Trophoblast cell (in vitro differentiated cells and primary cell): ENCODE data around the gene ALKBH1.
A peak's percentile ranks its signal among the peaks of the same experiment; 100 is the strongest.

Experiments used
- DNase-seq, 2 donors: peaks; one replicate each; pipeline ENCODE4 v3.0.0-alpha.2; 2016
- H2AFZ ChIP-seq: 2 replicates; pipeline ENCODE4 v1.6.1; 2013; ENCODE audit warnings: low read length, moderate library complexity, mild to moderate bottlenecking; ENCODE audit not compliant: insufficient read depth, poor library complexity
- H2AK5ac ChIP-seq: 2 replicates; pipeline ENCODE4 v1.6.1; 2013; ENCODE audit warnings: mild to moderate bottlenecking, low read length
- H2BK120ac ChIP-seq: 2 replicates; pipeline ENCODE4 v1.6.1; 2013; ENCODE audit warnings: low read length, mild to moderate bottlenecking, moderate library complexity; ENCODE audit not compliant: insufficient read depth, poor library complexity
- H2BK12ac ChIP-seq: 2 replicates; pipeline ENCODE4 v1.6.1; 2013; ENCODE audit warnings: mild to moderate bottlenecking, low read length, moderate library complexity
- H2BK5ac ChIP-seq: 2 replicates; pipeline ENCODE4 v1.6.1; 2013; ENCODE audit warnings: low read length, low read depth, moderate library complexity, mild to moderate bottlenecking; ENCODE audit not compliant: poor library complexity
- H3K14ac ChIP-seq: 2 replicates; pipeline ENCODE4 v1.6.1; 2013; ENCODE audit warnings: mild to moderate bottlenecking, low read length
- H3K18ac ChIP-seq: 2 replicates; pipeline ENCODE4 v1.6.1; 2013; ENCODE audit warnings: mild to moderate bottlenecking, low read length
- H3K23ac ChIP-seq: 2 replicates; pipeline ENCODE4 v1.6.1; 2013; ENCODE audit warnings: low read length
- H3K27ac ChIP-seq: 2 replicates; pipeline ENCODE4 v1.5.1; 2013; ENCODE audit warnings: low read depth, mild to moderate bottlenecking, inconsistent platforms, low read length, moderate library complexity
- H3K27me3 ChIP-seq: 2 replicates; pipeline ENCODE4 v1.6.1; 2013; ENCODE audit warnings: inconsistent platforms, mild to moderate bottlenecking, low read length, moderate library complexity; ENCODE audit not compliant: insufficient read depth
- H3K36me3 ChIP-seq, 2 experiments: 1 replicate in 1 of 2; 2 replicates in 1 of 2; pipeline ENCODE4 v1.6.1; 2013; ENCODE audit warnings: low read length in 2 of 2, mild to moderate bottlenecking in 2 of 2, moderate library complexity in 1 of 2; ENCODE audit not compliant: insufficient read depth in 2 of 2, control insufficient read depth in 1 of 2
- H3K4ac ChIP-seq: 2 replicates; pipeline ENCODE4 v1.6.1; 2013; ENCODE audit warnings: low read depth, mild to moderate bottlenecking, low read length, moderate library complexity
- H3K4me1 ChIP-seq, 2 experiments: 1 replicate in 1 of 2; 2 replicates in 1 of 2; pipeline ENCODE4 v1.6.1; 2013; ENCODE audit warnings: low read length in 2 of 2, mild to moderate bottlenecking in 2 of 2, moderate library complexity in 1 of 2; ENCODE audit not compliant: insufficient read depth in 2 of 2, control insufficient read depth in 1 of 2
- H3K4me2 ChIP-seq: 2 replicates; pipeline ENCODE4 v1.6.1; 2013; ENCODE audit warnings: inconsistent platforms, mild to moderate bottlenecking, low read length, moderate library complexity
- H3K4me3 ChIP-seq: 2 replicates; pipeline ENCODE4 v1.5.1; 2013; ENCODE audit warnings: mild to moderate bottlenecking, low read depth, low read length, inconsistent platforms
- H3K79me1 ChIP-seq: one replicate; pipeline ENCODE4 v1.6.1; 2013; ENCODE audit warnings: low read length
- H3K79me2 ChIP-seq: 2 replicates; pipeline ENCODE4 v1.6.1; 2013; ENCODE audit warnings: low read length, mild to moderate bottlenecking; ENCODE audit not compliant: control insufficient read depth, insufficient read depth, poor library complexity
- H3K9ac ChIP-seq: 2 replicates; pipeline ENCODE4 v1.6.1; 2013; ENCODE audit warnings: mild to moderate bottlenecking, low read length
- H3K9me3 ChIP-seq: 2 replicates; pipeline ENCODE4 v1.6.1; 2013; ENCODE audit warnings: low read depth, mild to moderate bottlenecking, control low read depth, inconsistent platforms, low read length; ENCODE audit not compliant: insufficient read depth
- H4K12ac ChIP-seq: 2 replicates; pipeline ENCODE4 v1.6.1; 2013; ENCODE audit warnings: low read depth, mild to moderate bottlenecking, low read length, moderate library complexity
- H4K8ac ChIP-seq: 2 replicates; pipeline ENCODE4 v1.6.1; 2013; ENCODE audit warnings: low read depth, mild to moderate bottlenecking, low read length, moderate library complexity
- H4K91ac ChIP-seq: one replicate; pipeline ENCODE4 v1.6.1; 2013; ENCODE audit warnings: low read depth, mild to moderate bottlenecking, low read length, moderate library complexity
- WGBS: extraction: QIAGEN DNeasy Blood & Tissue Kit; methylation state at CpG from one replicate; pipeline ENCODE4 v1.1.7; 2013; ENCODE audit warnings: missing lambda C conversion rate; ENCODE audit not compliant: insufficient read length, insufficient coverage; ENCODE audit errors: extremely low coverage; 5-methylcytosine and 5-hydroxymethylcytosine counted together

Gene ALKBH1

GRCh38 chr14:77648520-77649200 lies 59.2 kb downstream of the ALKBH1 start:
- Histone ChIP-seq H2BK120ac (no peak overlapping the region), H3K79me1 (no peaks in the 10 kb centered on the region)
- no CpG with 5 or more reads among the region's 2 CpGs for WGBS

GRCh38 chr14:77647853-77648252 lies 60.0 kb downstream of the ALKBH1 start:
- H2BK5ac ChIP-seq = no peak overlapping the region
- H3K9ac ChIP-seq = no peak overlapping the region
- H4K91ac ChIP-seq = no peak overlapping the region
- no peak overlapping the region for H3K14ac ChIP-seq
- H2AFZ ChIP-seq = no peak overlapping the region
- no peaks in the 10 kb centered on the region for H3K9me3 ChIP-seq
- H3K4me1 ChIP-seq = no peaks in the 10 kb centered on the region
- H3K23ac ChIP-seq = no peak overlapping the region
- H2BK12ac ChIP-seq = no peak overlapping the region
- no peaks in the 10 kb centered on the region for H3K36me3 ChIP-seq
- no peaks in the 10 kb centered on the region for H3K27me3 ChIP-seq
- no peak overlapping the region for H3K4ac ChIP-seq
- no CpG with 5 or more reads among the region's 2 CpGs for WGBS
- H2AK5ac ChIP-seq = no peak overlapping the region
- H3K18ac ChIP-seq = no peak overlapping the region
- H3K79me2 ChIP-seq = no peaks in the 10 kb centered on the region
- no peak overlapping the region for H3K4me2 ChIP-seq
- no peak overlapping the region for H3K4me3 ChIP-seq
- no peaks in the 10 kb centered on the region for H3K79me1 ChIP-seq
- H4K12ac ChIP-seq = no peak overlapping the region
- no peak overlapping the region for H4K8ac ChIP-seq
- H3K27ac ChIP-seq = no peak overlapping the region
- no peak overlapping the region for H2BK120ac ChIP-seq
- peak in 1 of 2 donors; percentile 30 for DNase-seq

More at GRCh38 chr14:77648520-77649200, 59.2 kb downstream of the ALKBH1 start:
- no peak overlapping the region for H3K9ac ChIP-seq
- H2AK5ac ChIP-seq = no peak overlapping the region
- H3K36me3 ChIP-seq = no peaks in the 10 kb centered on the region
- no peak overlapping the region for H3K4me3 ChIP-seq
- no peak overlapping the region for H2BK5ac ChIP-seq
- H3K9me3 ChIP-seq = no peaks in the 10 kb centered on the region
- no peaks in the 10 kb centered on the region for H3K79me2 ChIP-seq
- no peak overlapping the region for H3K4ac ChIP-seq
- no peak overlapping the region for H3K14ac ChIP-seq
- no peak overlapping the region for H4K91ac ChIP-seq
- no peak overlapping the region for H3K18ac ChIP-seq
- H4K12ac ChIP-seq = no peak overlapping the region
- H3K4me1 ChIP-seq = no peaks in the 10 kb centered on the region
- H3K27ac ChIP-seq = no peak overlapping the region
- H3K4me2 ChIP-seq = no peak overlapping the region
- no peaks in the 10 kb centered on the region for H3K27me3 ChIP-seq
- H4K8ac ChIP-seq = no peak overlapping the region
- peak; percentile 79 to 88 for DNase-seq
- H3K23ac ChIP-seq = no peak overlapping the region
- no peak overlapping the region for H2AFZ ChIP-seq
- no peak overlapping the region for H2BK12ac ChIP-seq

DNA sequence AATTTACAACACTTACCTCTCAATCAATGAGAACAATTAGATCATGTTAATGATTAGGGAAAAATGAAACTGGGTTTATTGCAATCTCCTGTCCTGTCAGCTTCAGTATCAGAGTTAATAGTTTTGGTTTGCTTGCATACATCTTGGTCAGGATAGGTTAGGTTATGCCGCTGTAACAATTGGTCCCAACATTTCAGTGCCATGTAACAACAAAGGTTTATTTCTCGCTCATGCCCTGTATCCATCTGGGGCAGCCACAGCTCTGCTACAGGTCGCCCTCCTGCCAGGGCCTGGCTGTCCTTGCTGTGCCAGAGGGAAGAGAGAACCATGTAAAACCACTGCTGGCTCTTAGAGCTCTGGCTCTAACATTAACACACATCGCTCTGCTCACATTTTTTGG lies 60.9 kb downstream of the ALKBH1 start:
- WGBS = no CpG with 5 or more reads among the region's 4 CpGs
- no peak for DNase-seq
- no peak overlapping the region for H4K91ac ChIP-seq

DNA sequence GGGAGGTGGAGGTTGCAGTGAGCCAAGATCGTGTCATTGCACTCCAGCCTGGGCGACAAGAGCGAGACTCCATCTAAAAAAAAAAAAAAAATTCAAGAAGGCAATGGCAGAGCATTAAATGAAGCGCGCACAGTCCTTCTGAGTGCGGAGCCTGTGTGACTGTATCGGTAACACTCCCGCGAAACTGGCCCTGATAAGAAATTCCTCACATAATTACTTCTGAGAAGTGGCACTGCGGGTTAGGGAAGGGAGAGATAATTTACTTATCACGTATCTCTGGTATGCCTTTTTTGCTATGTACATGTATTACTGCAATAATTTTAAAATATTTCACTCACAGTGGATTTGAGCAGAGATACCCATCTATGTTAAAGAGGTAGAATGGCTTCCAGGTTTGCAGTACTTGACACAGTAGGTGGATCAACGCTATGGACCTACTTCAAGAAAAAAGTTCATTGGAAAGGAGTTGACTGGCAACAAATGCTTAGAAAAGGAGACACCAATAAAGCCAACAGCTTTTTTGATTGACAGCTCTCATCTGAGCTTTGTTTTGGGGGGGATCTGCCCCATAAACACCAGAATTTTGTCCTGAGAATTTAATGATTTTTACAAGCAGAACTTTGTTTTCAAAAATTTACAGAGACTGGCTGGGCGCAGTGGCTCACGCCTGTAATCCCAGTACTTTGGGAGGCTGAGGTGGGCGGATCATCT lies 62.1 kb downstream of the ALKBH1 start:
- Histone ChIP-seq H3K18ac (no peak overlapping the region), H3K79me1 (no peaks in the 10 kb centered on the region), H3K9me3 (no peaks in the 10 kb centered on the region), H3K9ac (no peak overlapping the region), H3K27me3 (no peaks in the 10 kb centered on the region), H2BK5ac (no peak overlapping the region), H3K4ac (no peak overlapping the region), H3K27ac (no peak overlapping the region), H2BK12ac (no peak overlapping the region), H3K4me2 (no peak overlapping the region), H3K4me1 (no peaks in the 10 kb centered on the region), H2AFZ (no peak overlapping the region), H3K36me3 (no peaks in the 10 kb centered on the region), H2BK120ac (no peak overlapping the region), H4K91ac (no peak overlapping the region), H2AK5ac (no peak overlapping the region), H3K14ac (no peak overlapping the region), H4K8ac (no peak overlapping the region), H3K4me3 (no peak overlapping the region), H3K23ac (no peak overlapping the region), H4K12ac (no peak overlapping the region), H3K79me2 (no peaks in the 10 kb centered on the region)
- peak; percentile 94 to 98 for DNase-seq
- WGBS = no CpG with 5 or more reads among the region's 15 CpGs

More for the DNA sequence above, 60.9 kb downstream of the ALKBH1 start:
- Histone ChIP-seq H2BK12ac (no peak overlapping the region), H3K14ac (no peak overlapping the region), H3K79me1 (no peaks in the 10 kb centered on the region), H4K8ac (no peak overlapping the region), H3K23ac (no peak overlapping the region), H3K18ac (no peak overlapping the region), H3K27ac (no peak overlapping the region), H3K4me3 (no peak overlapping the region), H3K4me2 (no peak overlapping the region), H2BK120ac (no peak overlapping the region), H3K36me3 (no peaks in the 10 kb centered on the region), H3K9ac (no peak overlapping the region), H2AK5ac (no peak overlapping the region), H2AFZ (no peak overlapping the region), H3K4me1 (no peaks in the 10 kb centered on the region), H3K79me2 (no peaks in the 10 kb centered on the region), H4K12ac (no peak overlapping the region), H3K9me3 (no peaks in the 10 kb centered on the region), H3K27me3 (no peaks in the 10 kb centered on the region), H2BK5ac (no peak overlapping the region), H3K4ac (no peak overlapping the region)
